Fibroblast of lung (primary cell): ENCODE data around the gene BCAT1. TPM values are rescaled to one million over a fixed set of nuclear protein-coding genes. Genes with fewer than 3 reads are reported as not detected.
A peak's percentile ranks its signal among the peaks of the same experiment; 100 is the strongest.

ENCODE experiments used
- DNase-seq, 2 donors: peaks; one replicate each; pipeline versions ENCODE4 v3.0.0 to v3.0.0-alpha.2; 2010; ENCODE audit warnings: low read depth in 2 of 2
- H2AFZ ChIP-seq: 2 replicates; pipeline ENCODE4 v1.5.1; 2012; ENCODE audit warnings: low read length, control low read depth, inconsistent platforms
- H3K27ac ChIP-seq: 2 replicates; pipeline ENCODE4 v1.5.1; 2011; ENCODE audit warnings: low read length, control low read depth; ENCODE audit not compliant: insufficient read depth
- H3K27me3 ChIP-seq: 2 replicates; pipeline ENCODE4 v1.5.1; 2011; ENCODE audit warnings: mild to moderate bottlenecking, low read length; ENCODE audit not compliant: control insufficient read depth, insufficient read depth
- H3K36me3 ChIP-seq: 2 replicates; pipeline ENCODE4 v1.5.1; 2011; ENCODE audit warnings: low read length; ENCODE audit not compliant: control insufficient read depth, insufficient read depth
- H3K4me1 ChIP-seq: 2 replicates; pipeline ENCODE4 v1.5.1; 2011; ENCODE audit warnings: low read length; ENCODE audit not compliant: control insufficient read depth, insufficient read depth; ENCODE audit errors: extremely low read depth
- H3K4me2 ChIP-seq: 2 replicates; pipeline ENCODE4 v1.5.1; 2011; ENCODE audit warnings: low read length, control low read depth; ENCODE audit not compliant: insufficient read depth; ENCODE audit errors: extremely low read depth
- H3K4me3 ChIP-seq, 4 experiments: fragments of 200-600 bp in 1 of 4; sonication (generic) in 1 of 4; replicated peaks in 1 of 4; 2 replicates each; pipeline ENCODE4 v1.5.1; 2011 to 2016; ENCODE audit warnings: low read length in 4 of 4, low read depth in 3 of 4, mild to moderate bottlenecking in 3 of 4, control low read depth in 2 of 4, inconsistent platforms in 1 of 4, mixed read lengths in 1 of 4; ENCODE audit not compliant: insufficient read depth in 1 of 4; ENCODE audit errors: control extremely low read depth in 1 of 4
- H3K79me2 ChIP-seq: 2 replicates; pipeline ENCODE4 v1.5.1; 2012; ENCODE audit warnings: mild to moderate bottlenecking, low read length, inconsistent platforms; ENCODE audit not compliant: control insufficient read depth, insufficient read depth
- H3K9ac ChIP-seq: 2 replicates; pipeline ENCODE4 v1.5.1; 2011; ENCODE audit warnings: mild to moderate bottlenecking, low read length, control low read depth; ENCODE audit not compliant: insufficient read depth
- H3K9me3 ChIP-seq: 2 replicates; pipeline ENCODE4 v1.5.1; 2012; ENCODE audit warnings: low read depth, low read length; ENCODE audit not compliant: control insufficient read depth, insufficient read depth
- H4K20me1 ChIP-seq: 2 replicates; pipeline ENCODE4 v1.5.1; 2011; ENCODE audit warnings: low read length; ENCODE audit not compliant: control insufficient read depth, insufficient read depth; ENCODE audit errors: extremely low read depth
- EZH2 ChIP-seq: IDR thresholded peaks from 2 replicates; pipeline ENCODE4 v1.5.1; 2012; ENCODE audit warnings: low read length, control low read depth, mild to moderate bottlenecking; ENCODE audit errors: missing control alignments
- polyA plus RNA-seq, 2 donors: library from polyadenylated mRNA; depleted of rRNA in 1 of 2; stranded (reverse) in 1 of 2; unstranded in 1 of 2; fragments of >200 nt; gene quantifications; 2 replicates each; pipeline ENCODE4 v1.2.1, GENCODE V29; 2011 to 2012; ENCODE audit warnings: missing spikeins in 1 of 2
- total RNA-seq: library from RNA; depleted of rRNA; stranded (reverse); fragments of >200 nt; gene quantifications from 2 replicates; pipeline ENCODE4 v1.2.1, GENCODE V29; 2014
- TF ChIP-seq, protein P1 (sequence below), 2 donors: IDR thresholded peaks in 1 of 2; conservative IDR thresholded peaks in 1 of 2; 1 replicate in 1 of 2; 2 replicates in 1 of 2; pipeline ENCODE4 v1.5.1; 2011 to 2012; ENCODE audit warnings: low read length in 2 of 2, control low read depth in 1 of 2, inconsistent platforms in 1 of 2, low read depth in 1 of 2, mild to moderate bottlenecking in 1 of 2

The BCAT1 gene
- total and polyA plus RNA-seq, 2 donors (not counting 1 experiment from before 2014, with no cell fraction given), result 27.8 to 162 TPM

GRCh38 chr12:24880732-24881131, 68.2 kb downstream of the BCAT1 start:
- Histone ChIP-seq H3K4me1 (no peaks in the 10 kb centered on the region), H3K27ac (no peak overlapping the region), H3K9ac (no peak overlapping the region), H2AFZ (no peak overlapping the region), H3K27me3 (no peaks in the 10 kb centered on the region), H3K79me2 (no peaks in the 10 kb centered on the region), H3K4me3 (no peak overlapping the region), H3K4me2 (no peak overlapping the region), H3K9me3 (no peaks in the 10 kb centered on the region), H3K36me3 (no peaks in the 10 kb centered on the region), H4K20me1 (no peaks in the 10 kb centered on the region)
- DNase-seq, result peak in 1 of 2 donors; percentile 44
- TF ChIP-seq, protein P1, sequence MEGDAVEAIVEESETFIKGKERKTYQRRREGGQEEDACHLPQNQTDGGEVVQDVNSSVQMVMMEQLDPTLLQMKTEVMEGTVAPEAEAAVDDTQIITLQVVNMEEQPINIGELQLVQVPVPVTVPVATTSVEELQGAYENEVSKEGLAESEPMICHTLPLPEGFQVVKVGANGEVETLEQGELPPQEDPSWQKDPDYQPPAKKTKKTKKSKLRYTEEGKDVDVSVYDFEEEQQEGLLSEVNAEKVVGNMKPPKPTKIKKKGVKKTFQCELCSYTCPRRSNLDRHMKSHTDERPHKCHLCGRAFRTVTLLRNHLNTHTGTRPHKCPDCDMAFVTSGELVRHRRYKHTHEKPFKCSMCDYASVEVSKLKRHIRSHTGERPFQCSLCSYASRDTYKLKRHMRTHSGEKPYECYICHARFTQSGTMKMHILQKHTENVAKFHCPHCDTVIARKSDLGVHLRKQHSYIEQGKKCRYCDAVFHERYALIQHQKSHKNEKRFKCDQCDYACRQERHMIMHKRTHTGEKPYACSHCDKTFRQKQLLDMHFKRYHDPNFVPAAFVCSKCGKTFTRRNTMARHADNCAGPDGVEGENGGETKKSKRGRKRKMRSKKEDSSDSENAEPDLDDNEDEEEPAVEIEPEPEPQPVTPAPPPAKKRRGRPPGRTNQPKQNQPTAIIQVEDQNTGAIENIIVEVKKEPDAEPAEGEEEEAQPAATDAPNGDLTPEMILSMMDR (conservative IDR thresholded peaks at IDR 0.05 in 1 of 2, IDR thresholded peaks at IDR 0.05 in 1 of 2; ENCODE audit: low read depth in 1 of 2, low read length in 2 of 2), result no peak
- no peak for TF ChIP-seq EZH2

GRCh38 chr12:24879644-24880043, 69.3 kb downstream of the BCAT1 start:
- H2AFZ ChIP-seq, result no peak overlapping the region

DNA sequence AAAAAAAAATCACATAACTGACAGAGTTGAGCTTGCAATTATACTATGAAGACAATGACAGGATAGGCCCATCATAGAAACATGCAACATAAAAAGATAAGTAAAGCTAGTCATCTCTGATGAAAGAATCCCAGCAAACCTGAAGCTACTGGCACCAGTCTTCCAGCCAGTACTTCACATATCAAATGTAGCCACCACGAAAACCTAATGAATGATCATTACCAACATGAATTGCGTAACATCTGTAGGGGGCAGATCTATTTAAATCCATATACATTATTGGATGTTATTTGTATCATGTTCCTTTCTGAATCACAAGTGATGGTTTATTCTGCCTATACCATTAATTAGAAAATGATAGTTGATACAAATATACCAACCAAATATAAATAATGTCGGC, 73.9 kb downstream of the BCAT1 start:
- Histone ChIP-seq H2AFZ (no peak overlapping the region), H3K27me3 (no peaks in the 10 kb centered on the region), H3K36me3 (no peaks in the 10 kb centered on the region), H3K79me2 (no peaks in the 10 kb centered on the region), H3K4me3 (no peak overlapping the region), H3K4me1 (no peaks in the 10 kb centered on the region), H3K4me2 (no peak overlapping the region), H3K9me3 (no peaks in the 10 kb centered on the region), H3K27ac (no peak overlapping the region), H4K20me1 (no peaks in the 10 kb centered on the region), H3K9ac (no peak overlapping the region)
- TF ChIP-seq, protein P1 (conservative IDR thresholded peaks at IDR 0.05 in 1 of 2, IDR thresholded peaks at IDR 0.05 in 1 of 2; ENCODE audit: low read depth in 1 of 2, low read length in 2 of 2), result no peak
- TF ChIP-seq EZH2, result no peak
- DNase-seq, result no peak

More at GRCh38 chr12:24879644-24880043, 69.3 kb downstream of the BCAT1 start:
- no peak for TF ChIP-seq EZH2
- TF ChIP-seq, protein P1 (conservative IDR thresholded peaks at IDR 0.05 in 1 of 2, IDR thresholded peaks at IDR 0.05 in 1 of 2; ENCODE audit: low read depth in 1 of 2, low read length in 2 of 2), result no peak
- Histone ChIP-seq H3K27ac (no peak overlapping the region), H3K79me2 (no peaks in the 10 kb centered on the region), H3K4me1 (no peaks in the 10 kb centered on the region), H3K9me3 (no peaks in the 10 kb centered on the region), H3K27me3 (no peaks in the 10 kb centered on the region), H3K4me3 (no peak overlapping the region), H3K36me3 (no peaks in the 10 kb centered on the region), H4K20me1 (no peaks in the 10 kb centered on the region), H3K4me2 (no peak overlapping the region), H3K9ac (no peak overlapping the region)
- peak in 1 of 2 donors; percentile 26 for DNase-seq
